GM19395 (cell line): ENCODE measurements around the gene MACROD1.

Source experiments
- ATAC-seq: cut with Tn5 transposase; IDR thresholded peaks from one replicate; pipeline ENCODE4 v1.9.1; 2021; ENCODE audit warnings: mild to moderate bottlenecking, moderate library complexity; ENCODE audit not compliant: unreplicated experiment

Gene MACROD1

DNA sequence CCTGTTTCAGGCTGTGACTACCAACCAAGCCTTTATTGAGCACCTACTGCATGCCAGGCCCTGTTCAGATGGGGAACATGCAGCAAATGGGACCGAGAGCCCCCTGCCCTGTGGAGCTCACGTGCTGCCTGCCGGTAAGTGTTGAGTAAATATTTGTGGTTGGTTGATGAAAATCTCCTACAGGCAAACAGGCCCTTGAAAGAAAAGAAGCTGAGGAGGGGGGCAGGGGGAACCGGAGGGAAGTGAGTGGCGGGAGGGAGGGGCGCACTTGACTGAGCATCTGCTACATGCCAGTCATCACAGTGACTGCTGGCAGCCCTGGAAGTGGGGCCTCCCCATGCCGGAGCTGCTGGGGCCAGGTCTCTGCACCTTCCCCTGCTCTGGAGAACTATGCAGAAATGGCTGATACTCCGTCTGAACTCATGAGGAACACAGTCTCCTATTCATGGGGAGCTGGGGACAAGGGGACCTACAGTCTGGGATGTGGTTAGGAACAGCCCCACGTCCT is 34.2 kb downstream of the MACROD1 start:
- no peak for ATAC-seq

- no peak for ATAC-seq
Observed at GRCh38 chr11:64130618-64131017, 35.3 kb downstream of the MACROD1 start.

DNA sequence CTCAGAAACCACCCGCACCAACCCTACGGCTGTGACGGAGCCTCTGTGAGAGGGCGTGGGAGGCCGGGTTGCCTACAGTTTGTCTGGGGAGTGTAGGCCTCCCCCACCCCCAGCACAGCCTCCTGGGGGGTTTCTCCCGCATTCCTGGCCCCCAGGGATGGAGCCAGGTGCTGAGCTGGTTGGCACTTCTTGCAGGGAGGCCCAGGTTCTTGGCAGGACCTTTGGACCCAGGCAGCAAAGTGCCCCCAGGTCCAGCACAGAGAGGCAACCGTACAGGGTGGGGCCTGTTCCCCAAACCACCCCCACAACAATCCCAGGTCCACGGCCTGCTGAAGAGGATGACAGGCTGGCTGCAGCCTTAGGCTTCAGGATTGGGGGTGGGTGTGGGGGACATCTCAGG is 36.5 kb downstream of the MACROD1 start:
- ATAC-seq: no peak

DNA sequence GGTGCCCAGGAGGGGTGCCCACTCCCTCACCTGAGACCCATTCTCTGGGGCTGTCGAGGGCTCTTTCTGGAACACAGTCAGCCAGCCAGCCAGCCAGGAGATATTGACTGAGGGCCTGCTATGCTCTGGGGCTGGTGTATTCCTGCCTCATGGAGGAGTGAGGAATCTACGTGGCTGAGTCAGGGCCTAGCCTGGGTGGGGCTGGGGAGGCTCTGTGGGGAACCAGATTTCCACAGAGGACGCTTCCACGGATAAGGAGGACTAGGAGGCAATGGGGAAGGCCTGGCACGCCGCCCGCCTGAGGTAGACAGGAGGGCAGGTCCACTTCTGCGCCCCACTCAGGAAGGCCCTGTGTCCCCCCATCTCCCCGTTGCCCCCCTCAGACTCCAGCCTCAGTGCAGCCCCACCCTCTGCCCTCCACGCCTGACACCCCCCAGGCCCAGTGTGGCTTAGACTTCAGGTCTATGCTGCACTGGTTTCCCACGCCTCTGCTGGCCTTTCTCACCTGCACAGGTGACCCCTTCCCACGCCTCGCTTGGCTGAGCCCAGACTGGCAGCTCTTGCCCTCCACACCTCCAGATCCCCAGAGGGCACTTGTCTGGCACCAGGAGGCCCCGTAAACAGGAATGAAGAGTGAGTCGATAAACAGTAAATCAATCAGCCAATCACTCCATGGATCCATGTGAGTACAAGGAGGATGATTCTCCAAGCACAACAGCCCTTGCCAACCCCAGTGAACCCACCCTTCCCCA is 37.5 kb downstream of the MACROD1 start:
- no peak for ATAC-seq

GRCh38 chr11:64127267-64128072 is 38.4 kb downstream of the MACROD1 start:
- ATAC-seq: no peak

DNA sequence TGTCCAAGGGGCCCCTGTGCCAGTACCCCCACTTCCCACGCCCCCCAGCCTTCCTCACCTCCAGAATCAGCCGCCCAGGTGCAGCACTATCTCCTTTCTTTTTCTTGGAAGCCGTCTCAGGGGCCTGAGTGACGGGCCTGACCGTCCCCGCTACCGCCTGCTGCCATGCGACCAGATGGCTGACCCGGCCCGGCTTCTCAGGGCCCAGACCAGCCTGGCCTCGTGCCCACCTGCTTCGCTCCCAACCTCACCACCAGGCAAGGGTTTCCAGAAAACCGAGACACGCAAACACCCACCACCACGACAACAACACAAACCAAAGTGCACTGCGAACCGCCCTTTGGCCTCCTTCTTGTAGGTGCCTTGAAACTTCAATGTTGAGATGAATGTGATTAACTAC is 39.1 kb downstream of the MACROD1 start:
- ATAC-seq: no peak

DNA sequence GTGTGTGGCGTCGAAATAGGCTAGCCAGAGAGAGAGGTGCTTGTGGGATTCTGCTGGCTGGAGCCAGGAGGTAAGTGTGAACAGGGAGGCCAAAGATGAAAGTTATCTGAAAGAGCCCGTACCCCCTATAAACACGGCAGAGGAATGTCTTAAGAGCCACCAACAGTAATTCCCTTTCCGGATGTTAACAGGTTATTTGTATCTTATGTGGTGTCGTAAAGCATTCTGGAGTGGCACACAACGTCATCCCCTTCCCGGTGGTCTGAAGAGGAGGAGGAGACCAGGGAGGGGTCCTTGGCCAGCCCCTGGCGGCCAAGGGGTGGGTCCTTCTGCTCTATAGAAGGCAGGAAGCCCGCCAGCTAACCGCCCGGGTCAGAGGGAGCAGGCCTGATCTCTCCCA is 39.5 kb downstream of the MACROD1 start:
- ATAC-seq: no peak

DNA sequence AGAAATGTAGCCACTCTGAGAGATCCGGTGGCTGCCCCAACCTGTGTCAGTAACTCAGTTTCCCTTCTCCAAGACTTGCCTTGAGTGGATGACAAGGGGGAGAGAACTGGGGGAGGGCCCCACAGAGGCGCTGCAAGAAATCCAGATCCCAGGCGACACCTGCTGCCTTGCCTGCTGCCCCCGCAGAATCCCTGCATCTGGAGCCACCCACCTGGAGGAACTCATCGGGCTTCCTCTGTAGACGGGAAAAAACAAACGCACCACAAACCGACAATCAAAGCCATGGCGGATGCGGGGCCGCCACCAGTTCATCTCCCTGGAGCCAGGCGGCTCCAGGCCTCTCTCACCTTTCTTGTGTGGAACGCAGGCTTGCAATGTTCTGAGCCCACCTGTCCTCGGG is 40.2 kb downstream of the MACROD1 start:
- ATAC-seq: no peak

GRCh38 chr11:64124147-64124546 is 41.8 kb downstream of the MACROD1 start:
- no peak for ATAC-seq

- no peak for ATAC-seq
Observed at GRCh38 chr11:64123679-64124078, 42.2 kb downstream of the MACROD1 start.

DNA sequence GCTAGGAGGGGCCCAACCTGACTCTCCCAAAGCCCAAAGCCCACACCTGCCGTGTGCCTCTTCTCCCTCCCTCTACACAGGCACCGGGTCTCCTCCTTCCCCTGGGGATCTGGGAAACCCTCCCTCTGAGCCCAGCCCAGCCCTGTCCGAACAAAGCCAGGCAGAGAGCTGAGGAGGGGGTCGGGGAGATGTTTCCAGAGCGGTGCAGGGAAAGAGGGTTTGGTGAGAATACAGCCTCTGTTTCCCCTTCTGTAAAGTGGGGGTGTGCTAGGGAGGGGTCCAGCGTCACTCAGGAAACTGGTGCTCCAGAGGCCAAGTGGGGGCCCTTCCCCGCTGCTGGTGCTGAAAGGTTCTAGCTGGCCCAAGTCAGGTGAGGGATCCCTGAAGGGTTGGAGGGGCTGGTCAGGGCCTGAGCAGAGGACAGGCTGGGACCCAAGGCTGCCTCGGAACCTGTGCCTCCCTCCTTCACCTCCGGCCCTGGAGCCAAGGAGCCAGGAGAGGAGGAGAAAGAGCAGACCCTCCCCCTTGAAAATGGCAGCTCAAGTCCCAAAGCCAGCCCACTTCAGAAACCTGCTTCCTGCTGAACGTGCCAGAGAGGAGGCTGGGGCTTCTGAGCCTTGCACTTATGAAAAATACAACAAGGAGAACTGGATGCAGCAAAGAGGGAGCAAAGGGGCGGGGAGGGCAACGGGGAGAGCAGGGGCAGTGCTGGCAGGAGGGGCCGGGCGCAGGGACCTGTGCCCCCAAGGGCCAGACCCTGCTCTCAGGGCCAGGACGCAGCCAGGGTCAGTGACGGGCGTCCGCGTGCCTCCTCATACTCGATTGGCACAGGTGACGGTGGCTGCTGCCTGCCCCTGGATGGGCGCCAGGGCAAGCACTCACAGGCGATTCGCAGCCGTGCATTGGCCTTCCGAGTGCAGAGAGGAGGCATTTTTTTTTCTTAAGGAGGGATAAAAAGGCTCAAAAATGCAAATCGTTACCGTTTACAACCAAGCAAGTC is 43.2 kb downstream of the MACROD1 start:
- no peak for ATAC-seq

GRCh38 chr11:64121663-64122410 is 44.1 kb downstream of the MACROD1 start:
- ATAC-seq: no peak

GRCh38 chr11:64120951-64121569 is 44.9 kb downstream of the MACROD1 start:
- no peak for ATAC-seq

DNA sequence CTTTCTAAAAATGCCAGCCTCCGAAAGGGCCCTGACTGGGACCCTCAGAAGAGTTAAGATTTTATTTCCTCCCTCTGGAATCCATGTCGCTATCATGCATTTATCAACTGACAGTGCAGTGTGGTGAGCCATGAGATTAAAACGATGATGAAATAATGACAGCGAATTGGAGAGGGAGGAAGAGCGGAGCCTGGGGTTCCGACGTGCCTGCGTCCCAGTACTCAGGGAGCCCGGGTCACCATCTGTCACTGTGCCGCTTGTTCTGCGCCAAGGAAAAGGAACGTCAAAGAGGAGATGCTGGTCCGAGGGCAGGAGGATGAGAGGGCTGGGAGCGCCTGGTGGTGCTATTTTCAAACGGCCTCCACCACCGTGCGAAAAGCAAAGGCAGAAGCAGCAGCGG is 46.2 kb downstream of the MACROD1 start:
- ATAC-seq: no peak

DNA sequence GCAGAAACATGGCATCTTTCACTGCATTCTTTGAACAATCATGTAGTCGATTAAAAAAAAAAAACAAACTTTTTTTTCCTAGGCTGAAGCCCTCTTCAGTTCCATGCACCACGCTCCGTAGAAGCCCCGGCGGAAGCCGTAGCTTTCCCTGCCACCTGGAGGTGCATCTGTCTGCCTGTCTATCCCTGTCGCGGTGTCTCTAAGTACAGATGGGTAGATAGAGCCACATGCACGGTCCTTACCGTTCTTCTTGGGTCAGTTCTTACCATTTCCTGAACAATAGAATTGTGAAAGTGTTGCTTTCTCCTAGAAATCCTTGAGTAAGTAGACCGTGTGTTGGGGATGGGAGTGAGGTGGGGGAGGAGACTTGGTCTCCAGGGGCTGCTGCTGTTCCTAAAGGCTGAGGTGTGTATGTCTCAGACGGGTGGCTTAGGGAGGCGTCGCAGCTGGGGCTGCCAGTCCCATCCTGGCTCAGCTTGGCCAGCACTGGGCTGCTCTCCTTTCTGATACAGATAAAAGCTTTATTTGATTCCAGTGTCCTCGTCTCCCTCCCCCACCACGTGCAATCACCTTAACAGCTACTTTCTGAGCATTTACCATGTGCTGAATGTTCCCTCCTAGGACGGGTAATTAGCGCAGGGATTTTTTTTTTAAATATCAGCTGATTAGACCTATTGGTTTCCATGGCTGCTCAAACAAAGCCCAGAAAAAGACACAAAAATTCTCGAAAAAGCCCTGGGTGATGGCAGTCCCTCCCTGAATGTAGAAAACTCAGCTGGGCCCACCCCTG is 46.8 kb downstream of the MACROD1 start:
- no peak for ATAC-seq

DNA sequence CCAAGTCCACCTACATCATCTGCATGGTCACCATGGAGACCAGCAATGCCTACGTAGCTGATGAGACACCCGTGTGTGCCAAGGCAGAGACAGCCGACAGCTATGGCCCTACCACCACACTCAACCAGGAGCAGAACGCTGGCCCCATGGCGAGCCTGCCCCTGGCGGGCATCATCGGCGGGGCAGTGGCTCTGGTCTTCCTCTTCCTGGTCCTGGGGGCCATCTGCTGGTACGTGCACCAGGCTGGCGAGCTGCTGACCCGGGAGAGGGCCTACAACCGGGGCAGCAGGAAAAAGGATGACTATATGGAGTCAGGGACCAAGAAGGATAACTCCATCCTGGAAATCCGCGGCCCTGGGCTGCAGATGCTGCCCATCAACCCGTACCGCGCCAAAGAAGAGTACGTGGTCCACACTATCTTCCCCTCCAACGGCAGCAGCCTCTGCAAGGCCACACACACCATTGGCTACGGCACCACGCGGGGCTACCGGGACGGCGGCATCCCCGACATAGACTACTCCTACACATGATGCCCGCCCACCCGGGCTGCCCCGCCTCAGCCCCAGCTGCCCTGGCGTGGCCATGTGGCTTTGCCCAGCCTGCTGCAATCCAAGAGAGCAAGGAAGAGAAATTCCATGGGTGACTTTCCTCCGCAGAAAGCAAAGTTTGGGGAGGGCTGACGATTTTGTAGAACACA is 48.0 kb downstream of the MACROD1 start:
- no peak for ATAC-seq

GRCh38 chr11:64115531-64116522 is 50.1 kb downstream of the MACROD1 start:
- no peak for ATAC-seq
